Activated T-helper 1 cell treated with anti-CD3 and anti-CD28 coated beads, Interleukin-12 subunit alpha, Interleukin-12 subunit beta, Interleukin-2, Interleukin-4 antibody, amounts not matched to agents 30 ng/mL and 10 ng/mL and 1 ng/mL, durations not matched to agents 14 hours and 24 hours and 36 hours (primary cell): ENCODE measurements around the gene GOSR2. TPM values are rescaled to one million over a fixed set of nuclear protein-coding genes. Genes with fewer than 3 reads are reported as not detected.
"Not testable (repeated sequence)": the region's sequence is repeated elsewhere in the genome, so short reads cannot be mapped to it uniquely, and the experiment has no call there.

ENCODE experiments used
- DNase-seq: peaks from one replicate; pipeline ENCODE4 v3.0.0; 2021; ENCODE audit warnings: low spot score
- H3K27ac Mint-ChIP-seq: one replicate; pipeline ENCODE4 v1.8.0; 2021; ENCODE audit warnings: mild to moderate bottlenecking, mixed read lengths
- H3K27me3 Mint-ChIP-seq: one replicate; pipeline ENCODE4 v1.8.0; 2022; ENCODE audit warnings: mild to moderate bottlenecking, moderate library complexity, mixed read lengths; ENCODE audit not compliant: insufficient read depth
- H3K36me3 Mint-ChIP-seq: one replicate; pipeline ENCODE4 v1.8.0; 2021; ENCODE audit warnings: low read depth, mixed read lengths
- H3K4me1 Mint-ChIP-seq: one replicate; pipeline ENCODE4 v1.8.0; 2021; ENCODE audit warnings: low read depth, mixed read lengths
- H3K4me3 Mint-ChIP-seq: one replicate; pipeline ENCODE4 v1.8.0; 2021; ENCODE audit warnings: mild to moderate bottlenecking, moderate library complexity, mixed read lengths
- H3K9me3 Mint-ChIP-seq: one replicate; pipeline ENCODE4 v1.8.0; 2021; ENCODE audit warnings: mixed read lengths
- intact Hi-C: fragments of 100-400 bp; cut with micrococcal nuclease; formaldehyde crosslinking; loops from one replicate; pipeline ENCODE4 v1.15.1; 2024
- total RNA-seq: library from RNA; stranded (reverse); gene quantifications from 2 replicates; pipeline ENCODE4 v1.2.3, GENCODE V29; 2022

GOSR2 gene
- total RNA-seq, 1 donor from 2014 or later: 62.7 TPM

- DNase-seq: peak; percentile 5
- H3K4me3 Mint-ChIP-seq: peak within 1 kb of the TSS; percentile 83
- no peaks in the 10 kb centered on the region for H3K9me3 Mint-ChIP-seq
- intact Hi-C loops: loop anchor here (2.0 kb wide), 1 partner anchor 57 kb away; the partner anchor contains the start of gene GOSR2
- H3K4me1 Mint-ChIP-seq: peaks cover 6% of the 10 kb centered on the region
- H3K36me3 Mint-ChIP-seq: peaks cover 5% of the 10 kb centered on the region
- peaks cover 46% of the 10 kb centered on the region for H3K27me3 Mint-ChIP-seq
- H3K27ac Mint-ChIP-seq: no peak within 1 kb of the TSS
Observed at GRCh38 chr17:46979147-46979863, 56.3 kb downstream of the GOSR2 start, which contains the start of gene RPRML. TSS of gene RPRML (minus strand) at chr17:46979253. CDS start at chr17:46979007, 246 bp downstream.

GRCh38 chr17:46982577-46982976 lies 59.6 kb downstream of the GOSR2 start:
- H3K36me3 Mint-ChIP-seq: peaks cover 3% of the 10 kb centered on the region
- DNase-seq: no peak
- no peak overlapping the region for H3K27ac Mint-ChIP-seq
- no peak overlapping the region for H3K4me3 Mint-ChIP-seq
- intact Hi-C loops: no loop called here
- H3K9me3 Mint-ChIP-seq: no peaks in the 10 kb centered on the region
- peaks cover 6% of the 10 kb centered on the region for H3K4me1 Mint-ChIP-seq
- peaks cover 34% of the 10 kb centered on the region for H3K27me3 Mint-ChIP-seq

GRCh38 chr17:46983782-46984181 lies 60.8 kb downstream of the GOSR2 start:
- Mint-ChIP-seq H3K4me3 (no peak overlapping the region), H3K27me3 (peaks cover 32% of the 10 kb centered on the region), H3K4me1 (no peaks in the 10 kb centered on the region), H3K36me3 (no peaks in the 10 kb centered on the region), H3K27ac (no peak overlapping the region), H3K9me3 (no peaks in the 10 kb centered on the region)
- intact Hi-C loops: no loop called here
- no peak for DNase-seq

GRCh38 chr17:46984341-46984740 lies 61.4 kb downstream of the GOSR2 start:
- Mint-ChIP-seq H3K27ac (no peak overlapping the region), H3K27me3 (peaks cover 32% of the 10 kb centered on the region)

GRCh38 chr17:46984892-46985291 lies 61.9 kb downstream of the GOSR2 start:
- no peaks in the 10 kb centered on the region for H3K4me1 Mint-ChIP-seq
- no peak overlapping the region for H3K4me3 Mint-ChIP-seq
- intact Hi-C loops: no loop called here
- H3K27ac Mint-ChIP-seq: no peak overlapping the region
- H3K36me3 Mint-ChIP-seq: no peaks in the 10 kb centered on the region
- no peak for DNase-seq
- no peaks in the 10 kb centered on the region for H3K9me3 Mint-ChIP-seq
- peaks cover 32% of the 10 kb centered on the region for H3K27me3 Mint-ChIP-seq

More at GRCh38 chr17:46984341-46984740, 61.4 kb downstream of the GOSR2 start:
- intact Hi-C loops: no loop called here
- DNase-seq: no peak
- H3K9me3 Mint-ChIP-seq: no peaks in the 10 kb centered on the region
- H3K36me3 Mint-ChIP-seq: no peaks in the 10 kb centered on the region
- H3K4me3 Mint-ChIP-seq: no peak overlapping the region
- H3K4me1 Mint-ChIP-seq: no peaks in the 10 kb centered on the region

- no peak for DNase-seq
- Mint-ChIP-seq H3K27ac (no peak overlapping the region), H3K27me3 (peaks cover 26% of the 10 kb centered on the region), H3K9me3 (no peaks in the 10 kb centered on the region), H3K4me3 (no peak overlapping the region), H3K36me3 (no peaks in the 10 kb centered on the region), H3K4me1 (no peaks in the 10 kb centered on the region)
- intact Hi-C loops: no loop called here
Observed at GRCh38 chr17:46986366-46986765, 63.4 kb downstream of the GOSR2 start.

GRCh38 chr17:46987927-46988326 lies 65.0 kb downstream of the GOSR2 start:
- H3K36me3 Mint-ChIP-seq, intact Hi-C loops, H3K9me3 Mint-ChIP-seq, DNase-seq, H3K4me3 Mint-ChIP-seq, H3K4me1 Mint-ChIP-seq, H3K27ac Mint-ChIP-seq: not testable (repeated sequence)
- peaks cover 15% of the 10 kb centered on the region for H3K27me3 Mint-ChIP-seq

GRCh38 chr17:46989637-46990431 lies 66.9 kb downstream of the GOSR2 start:
- no peak overlapping the region for H3K27ac Mint-ChIP-seq
- no peaks in the 10 kb centered on the region for H3K36me3 Mint-ChIP-seq
- H3K9me3 Mint-ChIP-seq: no peaks in the 10 kb centered on the region
- H3K4me3 Mint-ChIP-seq: no peak overlapping the region
- intact Hi-C loops: no loop called here
- H3K27me3 Mint-ChIP-seq: peaks cover 17% of the 10 kb centered on the region
- no peak for DNase-seq
- no peaks in the 10 kb centered on the region for H3K4me1 Mint-ChIP-seq

- no peaks in the 10 kb centered on the region for H3K4me1 Mint-ChIP-seq
- no peaks in the 10 kb centered on the region for H3K9me3 Mint-ChIP-seq
- H3K36me3 Mint-ChIP-seq: no peaks in the 10 kb centered on the region
- peaks cover 17% of the 10 kb centered on the region for H3K27me3 Mint-ChIP-seq
- DNase-seq: no peak
- no peak overlapping the region for H3K4me3 Mint-ChIP-seq
- H3K27ac Mint-ChIP-seq: no peak overlapping the region
- intact Hi-C loops: no loop called here
Observed at GRCh38 chr17:46991617-46992016, 68.7 kb downstream of the GOSR2 start.

Other genes with a start within 250 kb of the GOSR2 start
- gene WNT3, start 104.5 kb upstream of the GOSR2 start, total RNA-seq: 0.05 TPM in 1 of 2 replicates, not detected in the other
- gene WNT9B, start 71.6 kb upstream of the GOSR2 start, total RNA-seq: not detected in 2 replicates
- gene RPRML, start 56.1 kb downstream of the GOSR2 start, total RNA-seq: not detected in 2 replicates